ENCODE measurements around the gene RNF207. TPM values are rescaled to one million over a fixed set of nuclear protein-coding genes. Genes with fewer than 3 reads are reported as not detected.

The RNF207 gene
- total RNA-seq, 1 experiment from 2014 or later, result 4.9 TPM

- Histone ChIP-seq H3K4me2 (ENCODE audit: insufficient read depth, insufficient read length, low read length) (no peak overlapping the region), H3K4ac (ENCODE audit: low read depth, low read length) (no peak overlapping the region), H3K9me3 (ENCODE audit: control insufficient read depth, low read depth, low read length) (no peaks in the 10 kb centered on the region), H3K79me1 (ENCODE audit: insufficient read depth, low read depth, low read length, poor library complexity, severe bottlenecking) (no peaks in the 10 kb centered on the region), H4K91ac (ENCODE audit: insufficient read length, low read depth, low read length) (no peak overlapping the region), H2AK5ac (ENCODE audit: insufficient read length, low read length) (no peak overlapping the region), H3K9ac (ENCODE audit: extremely low read depth, insufficient read length, low read length) (no peak overlapping the region), H4K20me1 (ENCODE audit: control insufficient read depth, insufficient read depth, insufficient read length) (no peaks in the 10 kb centered on the region), H3K79me2 (ENCODE audit: insufficient read depth, low read length) (no peaks in the 10 kb centered on the region), H3K4me1 (ENCODE audit: insufficient read depth, low read length) (no peaks in the 10 kb centered on the region), H3K27me3 (ENCODE audit: insufficient read depth, low read length) (no peaks in the 10 kb centered on the region; the same call in 1 of the 2 replicates), H2BK120ac (ENCODE audit: low read depth, low read length, poor library complexity, severe bottlenecking) (no peak overlapping the region), H2BK15ac (ENCODE audit: low read depth, low read length) (no peak overlapping the region), H3K27ac (ENCODE audit: insufficient read length, low read depth, low read length) (no peak overlapping the region), H3K23me2 (ENCODE audit: insufficient read length, low read depth, low read length, poor library complexity, severe bottlenecking) (peaks cover 12% of the 10 kb centered on the region), H3K14ac (ENCODE audit: insufficient read depth, low read length) (no peak overlapping the region), H2BK12ac (ENCODE audit: insufficient read length, low read depth, low read length) (no peak overlapping the region), H3K23ac (ENCODE audit: insufficient read length, low read depth, low read length) (no peak overlapping the region), H4K5ac (ENCODE audit: insufficient read length, low read depth, low read length) (no peak overlapping the region), H3K56ac (ENCODE audit: insufficient read length, low read depth, low read length) (no peak overlapping the region), H3K18ac (ENCODE audit: insufficient read length, low read depth, low read length) (no peak overlapping the region), H2BK5ac (ENCODE audit: insufficient read length, low read length) (no peak overlapping the region), H2AFZ (ENCODE audit: low read length) (no peak overlapping the region), H2BK20ac (ENCODE audit: low read depth, low read length, poor library complexity, severe bottlenecking) (no peak overlapping the region), H4K8ac (replicated peaks; ENCODE audit: insufficient read length, low read depth, low read length) (no peak overlapping the region), H3T11ph (ENCODE audit: low read length) (no peak overlapping the region)
- no peak overlapping the region for H3K4me3 Mint-ChIP-seq
- WGBS (ENCODE audit: extremely low coverage, insufficient read length, low lambda C conversion rate), result no CpG with 5 or more reads among the region's 29 CpGs
- H3K4me1 Mint-ChIP-seq, result peaks cover 5 to 24% of the 10 kb centered on the region in 2 experiments
- no peak for DNase-seq
- no peak for TF ChIP-seq CTCF (conservative IDR thresholded peaks at IDR 0.05)
- H3K27ac Mint-ChIP-seq, result no peak overlapping the region
- no peaks in the 10 kb centered on the region for H3K9me3 Mint-ChIP-seq
- peaks cover 46% of the 10 kb centered on the region for H3K27me3 Mint-ChIP-seq (ENCODE audit: low read depth)
- peaks cover 0 to 6% (median 2%) of the 10 kb centered on the region in 3 experiments; a peak in 1 of 7 replicates for H3K36me3 Mint-ChIP-seq (ENCODE audit: insufficient read depth in 1 of 3, low read depth in 3 of 3)
Observed at GRCh38 chr1:6210591-6211355, 4.9 kb downstream of the RNF207 start.
